Measurements from ENCODE around the gene ASB13.

DNA sequence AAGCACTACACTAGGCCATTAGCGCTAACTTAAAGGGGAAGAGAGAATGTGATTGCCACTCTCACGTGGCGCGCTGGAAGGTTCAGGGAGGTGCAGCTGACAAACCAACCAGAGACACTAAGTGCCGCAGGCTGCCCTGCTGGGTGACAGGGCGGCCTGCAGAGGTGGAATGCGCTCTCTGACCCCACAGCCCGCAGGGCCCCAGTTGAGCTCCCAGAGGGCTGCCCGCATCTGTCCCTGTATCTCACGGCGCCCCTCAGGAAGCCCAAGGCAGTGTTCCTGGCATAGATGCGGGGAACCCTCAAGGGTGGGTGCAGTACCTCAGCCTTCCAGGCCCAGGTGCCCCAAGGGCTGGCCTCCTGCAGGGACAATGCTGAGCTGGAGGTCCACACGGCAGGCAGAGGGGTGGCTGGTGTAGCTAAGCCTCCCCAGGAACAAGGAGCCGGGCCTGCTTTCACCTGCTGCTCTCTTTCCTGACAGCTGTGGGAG lies 75.0 kb downstream of the ASB13 start:
- TF ChIP-seq, protein P1, sequence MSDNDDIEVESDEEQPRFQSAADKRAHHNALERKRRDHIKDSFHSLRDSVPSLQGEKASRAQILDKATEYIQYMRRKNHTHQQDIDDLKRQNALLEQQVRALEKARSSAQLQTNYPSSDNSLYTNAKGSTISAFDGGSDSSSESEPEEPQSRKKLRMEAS (IDR thresholded peaks at IDR 0.05; ENCODE audit: low read depth, low read length), result no peak
- TF ChIP-seq, protein P2, sequence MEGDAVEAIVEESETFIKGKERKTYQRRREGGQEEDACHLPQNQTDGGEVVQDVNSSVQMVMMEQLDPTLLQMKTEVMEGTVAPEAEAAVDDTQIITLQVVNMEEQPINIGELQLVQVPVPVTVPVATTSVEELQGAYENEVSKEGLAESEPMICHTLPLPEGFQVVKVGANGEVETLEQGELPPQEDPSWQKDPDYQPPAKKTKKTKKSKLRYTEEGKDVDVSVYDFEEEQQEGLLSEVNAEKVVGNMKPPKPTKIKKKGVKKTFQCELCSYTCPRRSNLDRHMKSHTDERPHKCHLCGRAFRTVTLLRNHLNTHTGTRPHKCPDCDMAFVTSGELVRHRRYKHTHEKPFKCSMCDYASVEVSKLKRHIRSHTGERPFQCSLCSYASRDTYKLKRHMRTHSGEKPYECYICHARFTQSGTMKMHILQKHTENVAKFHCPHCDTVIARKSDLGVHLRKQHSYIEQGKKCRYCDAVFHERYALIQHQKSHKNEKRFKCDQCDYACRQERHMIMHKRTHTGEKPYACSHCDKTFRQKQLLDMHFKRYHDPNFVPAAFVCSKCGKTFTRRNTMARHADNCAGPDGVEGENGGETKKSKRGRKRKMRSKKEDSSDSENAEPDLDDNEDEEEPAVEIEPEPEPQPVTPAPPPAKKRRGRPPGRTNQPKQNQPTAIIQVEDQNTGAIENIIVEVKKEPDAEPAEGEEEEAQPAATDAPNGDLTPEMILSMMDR (IDR thresholded peaks at IDR 0.05; ENCODE audit: low read depth, low read length), result no peak

All from NB4 (cell line).